Endodermal cell (in vitro differentiated cells): Measurements from ENCODE around the gene ACO1. TPM values are rescaled to one million over a fixed set of nuclear protein-coding genes. Genes with fewer than 3 reads are reported as not detected.

ENCODE experiments used
- DNase-seq: peaks from one replicate; pipeline ENCODE4 v3.0.0-alpha.2; 2017
- H3K27ac ChIP-seq: 2 replicates; pipeline ENCODE4 v1.5.1; 2013; ENCODE audit warnings: mild to moderate bottlenecking, low read depth, low read length, moderate library complexity
- H3K27me3 ChIP-seq: 2 replicates; pipeline ENCODE4 v1.6.1; 2013; ENCODE audit warnings: mild to moderate bottlenecking, low read length, moderate library complexity; ENCODE audit not compliant: insufficient read depth, control insufficient read depth, poor library complexity, severe bottlenecking
- H3K36me3 ChIP-seq: 2 replicates; pipeline ENCODE4 v1.7.0; 2013; ENCODE audit warnings: mild to moderate bottlenecking, low read length, moderate library complexity; ENCODE audit not compliant: control insufficient read depth, insufficient read depth
- H3K4me1 ChIP-seq: one replicate; pipeline ENCODE4 v1.7.0; 2013; ENCODE audit warnings: low read length; ENCODE audit not compliant: control insufficient read depth, insufficient read depth
- H3K4me3 ChIP-seq: 2 replicates; pipeline ENCODE4 v1.5.1; 2013; ENCODE audit warnings: mild to moderate bottlenecking, low read length, moderate library complexity
- H3K9ac ChIP-seq: 2 replicates; pipeline ENCODE4 v1.6.1; 2013; ENCODE audit warnings: mild to moderate bottlenecking, low read length, moderate library complexity; ENCODE audit not compliant: poor library complexity, severe bottlenecking; ENCODE audit errors: extremely low read depth
- H3K9me3 ChIP-seq: 2 replicates; pipeline ENCODE4 v1.6.1; 2013; ENCODE audit warnings: mild to moderate bottlenecking, low read length, moderate library complexity; ENCODE audit not compliant: control insufficient read depth
- H3K27ac Mint-ChIP-seq: 2 replicates; pipeline ENCODE4 v1.8.0; 2020; ENCODE audit warnings: mixed read lengths
- H3K27me3 Mint-ChIP-seq: 2 replicates; pipeline ENCODE4 v1.8.0; 2021; ENCODE audit warnings: mild to moderate bottlenecking, mixed read lengths; ENCODE audit not compliant: insufficient read depth
- H3K36me3 Mint-ChIP-seq: 2 replicates; pipeline ENCODE4 v1.8.0; 2020; ENCODE audit warnings: low read depth, mixed read lengths
- H3K4me1 Mint-ChIP-seq: 2 replicates; pipeline ENCODE4 v1.8.0; 2020; ENCODE audit warnings: mixed read lengths
- H3K4me3 Mint-ChIP-seq: 2 replicates; pipeline ENCODE4 v1.8.0; 2020; ENCODE audit warnings: mild to moderate bottlenecking, moderate library complexity, mixed read lengths
- H3K9me3 Mint-ChIP-seq: 2 replicates; pipeline ENCODE4 v1.8.0; 2020; ENCODE audit warnings: mild to moderate bottlenecking, mixed read lengths
- WGBS, 2 experiments: methylation state at CpG; one replicate each; pipeline versions ENCODE4 v1.1.5 to v1.1.7; 2013; ENCODE audit warnings: missing lambda C conversion rate in 2 of 2, mixed read lengths in 1 of 2; ENCODE audit not compliant: insufficient coverage in 1 of 2, insufficient read length in 1 of 2; 5-methylcytosine and 5-hydroxymethylcytosine counted together
- total RNA-seq, 2 donors: library from RNA; stranded (reverse); fragmentation: NEBNext Ultra II Directional in 1 of 2; extraction: Animal tissue kit (Norgen Biotek cat#: 25700) in 1 of 2; gene quantifications; 2 replicates in 1 of 2; 3 replicates in 1 of 2; pipeline ENCODE4 v1.2.1, GENCODE V29; 2021
- TF ChIP-seq, protein P1 (sequence below): fragments of 200-600 bp; sonication (generic); conservative IDR thresholded peaks from 2 replicates; pipeline ENCODE4 v1.5.0; 2021; ENCODE audit warnings: antibody characterized with exemption, mild to moderate bottlenecking

The ACO1 gene
- total RNA-seq, 2 donors from 2014 or later, result 33.6 to 52.8 TPM

DNA sequence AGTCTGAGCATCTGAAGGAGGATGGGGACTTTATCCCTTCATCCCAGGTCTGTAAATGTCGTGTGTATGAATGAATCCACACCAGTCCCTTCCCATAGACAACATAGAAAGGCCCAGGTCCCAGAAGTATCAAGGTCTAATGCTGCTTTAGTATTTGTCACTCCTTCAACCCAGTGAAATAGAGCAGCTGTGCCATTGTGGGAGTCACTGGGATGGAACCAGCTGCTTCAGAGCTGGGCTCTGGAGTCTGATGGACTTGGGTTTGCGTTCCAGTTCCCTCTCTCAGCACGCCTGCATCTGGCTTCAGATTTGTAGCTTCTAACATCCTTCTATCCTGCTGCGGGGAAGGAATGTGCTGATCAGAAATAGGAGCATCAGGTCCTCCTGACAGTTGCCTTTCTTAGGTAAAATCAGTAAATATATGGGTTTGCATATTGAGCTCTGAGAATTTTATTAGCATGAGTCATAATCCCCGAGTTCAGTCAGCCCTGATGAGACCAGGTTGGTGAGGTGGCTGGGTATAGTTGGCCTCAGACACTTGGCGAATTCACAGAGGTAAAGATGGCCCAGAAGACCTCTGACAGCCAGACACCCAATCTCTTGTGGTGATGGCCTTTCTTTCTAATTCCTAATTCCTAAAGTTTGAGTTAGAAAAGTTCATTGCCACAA is 10.1 kb downstream of the ACO1 start:
- peaks cover 25% of the 10 kb centered on the region for H3K9me3 ChIP-seq
- no peak overlapping the region for H3K27ac ChIP-seq
- peaks cover 27% of the 10 kb centered on the region for H3K36me3 Mint-ChIP-seq
- H3K9me3 Mint-ChIP-seq, result peaks cover 29% of the 10 kb centered on the region
- no peak for DNase-seq
- H3K27me3 ChIP-seq, result no peaks in the 10 kb centered on the region
- no peak overlapping the region for H3K4me3 ChIP-seq
- no peak overlapping the region for H3K27ac Mint-ChIP-seq
- H3K36me3 ChIP-seq, result no peaks in the 10 kb centered on the region
- peaks cover 11% of the 10 kb centered on the region for H3K27me3 Mint-ChIP-seq
- no peak overlapping the region for H3K4me3 Mint-ChIP-seq
- peaks cover 22% of the 10 kb centered on the region for H3K4me1 Mint-ChIP-seq
- peaks cover 14% of the 10 kb centered on the region for H3K4me1 ChIP-seq
- H3K9ac ChIP-seq, result no peak overlapping the region
- TF ChIP-seq, protein P1, sequence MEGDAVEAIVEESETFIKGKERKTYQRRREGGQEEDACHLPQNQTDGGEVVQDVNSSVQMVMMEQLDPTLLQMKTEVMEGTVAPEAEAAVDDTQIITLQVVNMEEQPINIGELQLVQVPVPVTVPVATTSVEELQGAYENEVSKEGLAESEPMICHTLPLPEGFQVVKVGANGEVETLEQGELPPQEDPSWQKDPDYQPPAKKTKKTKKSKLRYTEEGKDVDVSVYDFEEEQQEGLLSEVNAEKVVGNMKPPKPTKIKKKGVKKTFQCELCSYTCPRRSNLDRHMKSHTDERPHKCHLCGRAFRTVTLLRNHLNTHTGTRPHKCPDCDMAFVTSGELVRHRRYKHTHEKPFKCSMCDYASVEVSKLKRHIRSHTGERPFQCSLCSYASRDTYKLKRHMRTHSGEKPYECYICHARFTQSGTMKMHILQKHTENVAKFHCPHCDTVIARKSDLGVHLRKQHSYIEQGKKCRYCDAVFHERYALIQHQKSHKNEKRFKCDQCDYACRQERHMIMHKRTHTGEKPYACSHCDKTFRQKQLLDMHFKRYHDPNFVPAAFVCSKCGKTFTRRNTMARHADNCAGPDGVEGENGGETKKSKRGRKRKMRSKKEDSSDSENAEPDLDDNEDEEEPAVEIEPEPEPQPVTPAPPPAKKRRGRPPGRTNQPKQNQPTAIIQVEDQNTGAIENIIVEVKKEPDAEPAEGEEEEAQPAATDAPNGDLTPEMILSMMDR, result no peak
- 89 to 94% methylated on average over 5 to 6 of the region's 6 CpGs for WGBS, 2 experiments

DNA sequence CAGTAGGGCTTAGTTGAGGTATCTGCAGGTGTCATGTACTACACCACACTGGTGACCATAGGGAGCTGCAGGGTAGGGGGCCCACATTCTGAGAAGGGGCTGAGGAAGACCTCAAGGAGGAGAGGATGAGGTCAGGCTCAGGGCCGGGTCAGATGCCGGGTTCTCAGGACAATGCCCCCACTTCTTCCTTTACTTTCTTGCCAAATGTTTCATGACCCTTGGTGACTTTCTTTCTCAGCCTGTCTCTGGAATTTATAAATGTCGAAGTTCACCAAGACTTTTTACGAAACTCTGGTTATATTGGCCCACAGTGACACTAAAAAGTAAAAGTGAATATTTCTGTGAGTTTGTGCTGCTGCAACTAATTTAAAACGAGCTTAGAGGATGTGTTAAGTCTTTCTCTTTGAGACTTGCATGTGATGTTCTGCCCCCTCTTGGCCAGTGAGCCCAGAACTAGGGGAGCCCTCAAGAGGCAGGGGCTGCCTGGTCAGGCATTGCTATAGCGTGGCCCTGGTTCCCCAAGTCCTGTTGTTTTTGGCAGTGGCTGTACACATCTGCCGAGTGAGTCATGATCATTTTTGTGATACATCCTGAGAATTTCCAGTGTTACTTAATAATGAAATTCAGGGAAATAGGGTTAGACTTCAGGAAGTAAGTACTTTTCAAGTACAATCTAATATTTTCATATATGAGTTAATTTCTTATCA is 11.2 kb downstream of the ACO1 start:
- H3K9ac ChIP-seq, result no peak overlapping the region
- H3K4me1 ChIP-seq, result peaks cover 13% of the 10 kb centered on the region
- peaks cover 27% of the 10 kb centered on the region for H3K36me3 Mint-ChIP-seq
- no peak overlapping the region for H3K4me3 ChIP-seq
- DNase-seq, result no peak
- H3K27ac Mint-ChIP-seq, result peak overlapping the region; percentile 29
- peaks cover 11% of the 10 kb centered on the region for H3K27me3 Mint-ChIP-seq
- H3K9me3 ChIP-seq, result peaks cover 25% of the 10 kb centered on the region
- no peak overlapping the region for H3K4me3 Mint-ChIP-seq
- TF ChIP-seq, protein P1, result peak; percentile 47
- WGBS, 2 experiments, result 78 to 90% methylated on average over 5 to 7 of the region's 7 CpGs
- H3K9me3 Mint-ChIP-seq, result peaks cover 29% of the 10 kb centered on the region
- peaks cover 14% of the 10 kb centered on the region for H3K4me1 Mint-ChIP-seq
- no peak overlapping the region for H3K27ac ChIP-seq
- no peaks in the 10 kb centered on the region for H3K36me3 ChIP-seq
- H3K27me3 ChIP-seq, result no peaks in the 10 kb centered on the region

DNA sequence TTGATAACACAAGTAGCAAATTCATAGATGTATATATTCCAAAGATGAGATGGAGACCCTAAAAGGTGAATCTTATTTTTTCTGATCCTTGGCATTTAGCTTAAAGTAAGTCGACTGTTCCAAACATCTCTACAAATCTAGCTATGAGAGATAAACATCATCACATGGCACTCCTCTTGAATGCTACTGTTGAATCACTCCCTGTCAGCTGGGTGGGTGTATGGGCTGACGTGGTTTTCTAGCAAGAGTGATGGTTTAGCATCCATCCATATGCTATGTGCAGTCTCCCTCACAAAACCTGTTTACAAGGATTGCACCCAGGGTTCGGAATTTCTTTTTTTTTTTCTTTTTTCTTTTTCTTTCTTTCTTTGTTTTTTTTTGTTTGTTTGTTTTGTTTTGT is 13.8 kb downstream of the ACO1 start:
- Mint-ChIP-seq H3K36me3 (peaks cover 11% of the 10 kb centered on the region), H3K4me1 (peaks cover 18% of the 10 kb centered on the region), H3K9me3 (peaks cover 13% of the 10 kb centered on the region), H3K27ac (no peak overlapping the region), H3K4me3 (no peak overlapping the region), H3K27me3 (peaks cover 11% of the 10 kb centered on the region)
- Histone ChIP-seq H3K9ac (no peak overlapping the region), H3K36me3 (no peaks in the 10 kb centered on the region), H3K9me3 (peaks cover 9% of the 10 kb centered on the region), H3K27ac (no peak overlapping the region), H3K27me3 (no peaks in the 10 kb centered on the region), H3K4me3 (no peak overlapping the region), H3K4me1 (peaks cover 6% of the 10 kb centered on the region)
- WGBS, 2 experiments, result 71 to 92% methylated on average over 1 to 3 of the region's 3 CpGs
- TF ChIP-seq, protein P1, result no peak
- DNase-seq, result no peak
